ENCODE data around the gene MAP2K3.

MAP2K3 gene

DNA sequence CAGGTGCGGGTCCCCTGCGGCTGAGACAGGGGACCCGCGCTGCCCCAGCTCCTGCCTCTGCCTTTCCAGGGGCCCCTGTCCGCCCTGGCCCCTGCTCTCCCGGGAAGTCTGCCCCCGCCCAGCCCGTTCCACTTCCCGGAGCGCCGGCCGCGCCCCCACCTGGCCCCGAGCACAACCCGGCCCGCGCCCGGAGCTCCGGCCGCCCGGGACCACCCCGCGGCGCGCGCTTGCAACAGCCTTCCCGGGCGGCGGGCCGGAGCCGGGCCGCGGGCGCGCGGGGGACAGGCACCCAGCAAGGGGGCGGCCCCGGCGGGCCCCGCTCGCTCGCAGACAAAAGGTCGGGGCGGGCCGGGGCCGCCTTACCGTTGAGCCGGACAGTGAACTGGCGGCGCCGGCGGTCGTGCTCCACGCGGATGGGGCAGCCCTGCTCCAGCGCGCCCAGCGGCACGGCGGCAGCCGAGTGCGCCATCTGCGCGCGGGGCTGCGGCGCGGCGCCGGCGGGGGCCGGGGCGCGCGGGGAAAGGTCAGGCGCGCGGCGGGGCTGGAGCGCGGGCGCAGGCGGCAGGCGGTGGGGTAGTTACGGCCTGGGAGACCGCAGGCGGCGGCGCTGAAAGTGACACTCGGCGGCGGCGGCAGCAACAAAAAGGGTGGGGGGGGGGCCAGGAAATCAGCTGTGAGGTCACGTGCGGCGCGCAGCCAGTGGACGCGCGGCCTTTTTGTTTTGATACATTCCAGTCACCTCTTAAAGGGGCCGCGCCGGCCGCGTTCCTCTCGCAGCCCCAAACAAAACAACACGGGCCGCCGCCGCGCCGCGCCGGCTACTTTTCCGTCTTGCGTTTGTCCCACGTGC is 31.5 kb upstream of the MAP2K3 start, which contains the start of gene NATD1:
Gene NATD1, minus strand, starts transcription at position 615 of the 850 bp plus-strand sequence. Its CDS starts 146 bp downstream, at position 469.
- peak; percentile 88 for DNase-seq (ENCODE audit: low read depth)

DNA sequence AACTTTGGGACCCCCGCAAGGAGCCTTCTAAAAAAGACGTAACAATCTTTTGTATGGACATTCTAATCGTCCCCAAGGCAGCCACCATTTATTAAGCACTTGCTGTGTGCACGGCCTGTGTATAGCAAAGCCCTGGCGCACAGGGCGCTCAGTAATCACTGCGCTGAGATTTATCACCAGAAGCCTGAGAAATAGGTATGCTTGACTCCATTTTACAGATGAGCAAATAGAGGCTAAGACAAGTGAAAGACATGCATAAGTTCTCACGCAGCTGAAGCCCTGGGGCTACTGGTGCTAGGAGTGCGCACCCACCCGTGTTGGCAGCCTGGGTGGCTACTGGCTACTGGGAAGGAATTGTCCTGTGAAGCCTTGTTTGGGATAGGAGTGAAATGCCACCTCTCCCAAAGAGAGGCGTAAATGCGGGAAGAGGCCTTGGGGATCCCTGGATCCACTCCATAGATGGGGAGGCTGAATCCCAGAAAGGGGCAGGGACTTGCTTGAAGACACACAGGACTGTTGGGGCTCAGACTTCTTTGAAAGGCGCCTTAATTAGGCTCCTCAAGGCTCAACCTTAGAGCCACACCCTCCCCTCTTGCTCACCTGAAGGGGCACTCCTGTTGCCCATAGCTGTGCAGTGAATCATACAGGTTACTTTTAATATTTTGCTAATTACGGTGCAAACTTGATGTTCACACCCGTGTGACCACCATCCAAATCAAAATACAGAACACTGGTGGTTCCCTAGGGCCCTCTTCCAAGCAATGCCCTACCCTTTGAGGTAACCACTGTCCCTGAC is 30.7 kb upstream of the MAP2K3 start:
- DNase-seq (ENCODE audit: low read depth), result no peak

DNA sequence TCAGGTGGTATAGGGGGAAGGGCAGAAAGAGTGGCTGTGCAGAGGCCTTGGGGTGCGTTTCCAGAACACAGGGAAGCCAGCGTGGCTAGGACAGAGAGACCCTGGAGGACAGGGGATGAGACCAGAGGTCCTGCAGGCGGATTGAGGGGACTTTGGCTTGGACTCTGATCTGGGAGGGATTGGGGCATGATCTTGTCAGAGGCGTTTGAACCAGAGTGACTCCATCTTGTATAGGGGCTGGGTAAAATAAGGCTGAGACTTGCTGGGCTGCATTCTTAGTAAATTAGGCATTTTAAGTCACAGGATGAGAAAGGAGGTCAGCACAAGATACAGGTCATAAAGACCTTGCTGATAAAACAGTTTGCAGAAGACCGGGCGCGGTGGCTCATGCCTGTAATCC is 25.9 kb upstream of the MAP2K3 start:
- DNase-seq (ENCODE audit: low read depth), result no peak

DNA sequence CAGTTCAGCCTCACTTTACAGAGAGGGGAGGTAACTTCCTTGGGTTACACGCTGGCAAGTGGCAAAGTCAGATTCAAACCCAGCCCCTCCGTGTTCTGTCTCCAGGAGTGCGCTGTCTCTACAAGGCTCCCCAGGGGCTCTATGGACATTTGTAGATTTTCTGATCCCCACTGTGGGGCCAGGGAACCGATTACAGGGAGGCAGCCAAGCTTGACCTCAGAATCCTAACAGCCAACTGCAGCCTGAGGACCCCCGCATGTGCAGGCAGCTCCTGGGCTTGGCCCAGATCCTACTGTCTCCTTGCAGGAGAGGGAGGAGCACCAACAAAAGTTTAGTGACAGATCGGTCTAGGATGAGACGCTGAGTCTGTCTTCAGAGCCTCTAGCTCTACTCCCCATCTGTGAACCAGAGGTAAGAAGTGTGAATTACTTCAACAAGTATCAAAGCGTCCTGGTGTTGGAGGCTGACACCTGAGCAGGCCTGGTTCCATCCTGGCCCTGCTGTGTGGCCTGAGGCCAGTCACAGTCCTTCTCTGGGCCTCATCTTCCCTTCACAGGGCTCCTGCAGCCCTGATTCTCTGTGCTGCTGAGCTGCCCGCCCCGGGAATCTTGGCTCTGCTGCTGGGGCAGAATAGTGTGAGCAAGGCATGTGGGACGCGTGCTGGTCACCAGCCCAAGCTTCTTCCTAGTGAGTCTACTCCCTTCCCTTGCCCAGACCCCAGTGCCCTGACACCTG is 22.1 kb upstream of the MAP2K3 start:
- DNase-seq (ENCODE audit: low read depth), result no peak

DNA sequence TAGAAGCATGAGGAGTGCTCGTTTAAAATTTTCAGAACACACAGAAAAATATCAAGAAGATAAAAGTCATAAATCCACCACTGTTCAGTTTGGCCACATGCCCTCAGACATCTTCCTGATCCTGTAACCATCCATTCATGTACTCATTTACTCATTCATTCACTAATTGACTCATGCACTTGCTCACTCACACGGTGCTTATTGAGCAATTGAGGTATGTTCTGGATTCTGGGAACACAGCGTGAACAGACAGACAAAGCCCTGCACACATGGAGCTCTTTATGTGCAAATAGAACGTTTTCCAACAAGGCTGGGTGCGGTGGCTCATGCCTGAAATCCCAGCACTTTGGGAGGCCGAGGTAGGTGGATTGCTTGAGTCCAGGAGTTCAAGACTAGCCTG is 21.1 kb upstream of the MAP2K3 start:
- peak; percentile 74 for DNase-seq (ENCODE audit: low read depth)

DNA sequence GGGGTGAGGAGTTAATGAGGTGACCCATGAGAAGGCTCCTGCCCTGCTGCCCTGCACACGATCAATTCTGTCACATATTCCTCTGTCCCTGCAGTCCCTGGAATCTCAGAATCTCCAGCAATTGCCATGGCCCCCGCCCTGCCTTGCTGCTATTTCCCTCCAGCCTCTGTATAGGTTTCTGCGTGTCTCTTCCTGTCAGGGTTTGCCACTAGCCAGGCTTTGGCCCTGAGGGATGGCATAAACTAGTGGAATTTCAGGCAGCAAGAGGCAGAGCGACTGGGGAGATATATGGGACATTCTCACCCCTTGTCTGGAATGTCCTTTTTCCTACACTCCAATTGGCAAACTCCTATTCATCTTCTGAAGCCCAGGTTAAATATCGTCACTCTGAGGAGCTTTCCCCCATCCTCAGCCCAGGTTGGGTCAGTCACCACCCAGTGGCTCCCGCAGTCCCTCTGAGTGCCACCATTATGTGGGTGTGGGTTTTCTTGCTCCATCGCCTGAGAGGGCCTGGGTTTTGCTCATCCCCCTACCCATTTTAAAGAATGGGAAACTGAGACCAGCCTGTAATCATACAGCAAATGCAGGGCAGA is 15.8 kb upstream of the MAP2K3 start:
- DNase-seq (ENCODE audit: low read depth), result no peak

DNA sequence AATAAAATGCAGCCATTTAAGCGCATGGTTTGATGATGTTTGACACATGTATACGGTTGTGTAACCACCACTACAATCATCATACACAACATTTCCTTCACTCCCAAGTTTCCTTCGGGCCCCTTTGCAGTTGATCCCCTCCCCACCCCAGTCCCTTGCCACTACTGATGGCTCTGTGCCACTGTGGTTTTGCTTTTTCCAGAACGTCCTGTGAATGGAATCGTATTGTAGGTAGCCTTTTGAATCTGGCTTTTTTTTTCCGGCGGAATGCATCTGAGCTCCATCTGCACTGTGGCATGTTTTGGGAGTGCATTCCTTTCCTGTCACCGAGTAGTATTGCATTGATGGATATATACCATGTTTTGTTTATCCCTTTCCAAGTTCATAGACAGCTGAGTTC is 15.1 kb upstream of the MAP2K3 start:
- DNase-seq (ENCODE audit: low read depth), result no peak

DNA sequence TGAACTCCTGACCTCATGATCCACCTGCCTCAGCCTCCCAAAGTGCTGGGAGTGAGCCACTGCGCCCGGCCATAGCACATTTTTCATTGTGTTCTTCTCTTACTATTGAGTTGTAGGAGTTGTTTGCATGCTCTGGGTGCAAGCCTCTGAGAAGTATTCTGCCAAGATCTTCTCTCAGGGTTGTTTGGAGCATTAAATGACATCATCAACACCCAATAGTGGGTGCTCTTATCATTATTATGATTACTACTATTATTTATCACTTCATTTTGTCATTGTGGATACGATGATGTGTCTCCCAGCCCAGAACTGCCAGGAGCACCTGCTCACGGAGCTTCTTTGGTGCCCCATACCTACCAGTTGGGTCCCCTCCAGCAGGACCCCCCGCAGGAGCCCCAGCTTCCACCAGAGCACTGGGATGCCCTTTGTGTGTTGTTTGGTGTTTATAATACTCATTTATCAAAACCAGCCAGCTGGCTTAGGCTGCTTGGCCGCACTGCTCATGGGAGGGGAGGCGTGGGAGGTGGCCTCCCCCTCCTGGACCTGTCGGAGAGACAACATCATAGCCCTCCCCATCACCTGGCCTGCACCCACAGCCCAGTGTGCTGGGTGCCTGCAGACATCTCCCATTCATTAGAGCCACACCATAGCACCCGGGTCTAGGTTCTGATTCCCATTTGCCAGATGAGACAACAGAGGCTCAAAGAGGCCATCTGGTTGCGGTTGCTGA is 12.9 kb upstream of the MAP2K3 start:
- DNase-seq (ENCODE audit: low read depth), result no peak

DNA sequence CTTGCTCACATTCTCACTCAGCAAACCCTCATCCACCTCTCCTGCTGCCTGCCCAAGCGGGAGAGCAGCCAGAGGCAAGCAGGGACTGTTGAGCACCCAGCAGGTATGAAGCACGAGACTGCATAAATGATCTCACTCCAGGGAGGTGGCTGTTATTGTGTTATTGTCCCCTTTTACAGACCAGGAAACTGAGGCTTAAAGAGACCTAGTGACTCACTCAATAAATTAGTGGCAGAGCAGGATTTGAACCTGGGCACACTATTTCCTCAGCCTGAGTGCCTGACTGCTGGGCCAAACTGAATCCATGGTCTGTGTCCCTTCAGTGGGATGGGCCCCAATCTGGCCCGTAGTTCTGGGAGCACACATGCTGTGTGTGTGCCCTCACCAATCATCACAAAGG is 12.3 kb upstream of the MAP2K3 start:
- no peak for DNase-seq (ENCODE audit: low read depth)

DNA sequence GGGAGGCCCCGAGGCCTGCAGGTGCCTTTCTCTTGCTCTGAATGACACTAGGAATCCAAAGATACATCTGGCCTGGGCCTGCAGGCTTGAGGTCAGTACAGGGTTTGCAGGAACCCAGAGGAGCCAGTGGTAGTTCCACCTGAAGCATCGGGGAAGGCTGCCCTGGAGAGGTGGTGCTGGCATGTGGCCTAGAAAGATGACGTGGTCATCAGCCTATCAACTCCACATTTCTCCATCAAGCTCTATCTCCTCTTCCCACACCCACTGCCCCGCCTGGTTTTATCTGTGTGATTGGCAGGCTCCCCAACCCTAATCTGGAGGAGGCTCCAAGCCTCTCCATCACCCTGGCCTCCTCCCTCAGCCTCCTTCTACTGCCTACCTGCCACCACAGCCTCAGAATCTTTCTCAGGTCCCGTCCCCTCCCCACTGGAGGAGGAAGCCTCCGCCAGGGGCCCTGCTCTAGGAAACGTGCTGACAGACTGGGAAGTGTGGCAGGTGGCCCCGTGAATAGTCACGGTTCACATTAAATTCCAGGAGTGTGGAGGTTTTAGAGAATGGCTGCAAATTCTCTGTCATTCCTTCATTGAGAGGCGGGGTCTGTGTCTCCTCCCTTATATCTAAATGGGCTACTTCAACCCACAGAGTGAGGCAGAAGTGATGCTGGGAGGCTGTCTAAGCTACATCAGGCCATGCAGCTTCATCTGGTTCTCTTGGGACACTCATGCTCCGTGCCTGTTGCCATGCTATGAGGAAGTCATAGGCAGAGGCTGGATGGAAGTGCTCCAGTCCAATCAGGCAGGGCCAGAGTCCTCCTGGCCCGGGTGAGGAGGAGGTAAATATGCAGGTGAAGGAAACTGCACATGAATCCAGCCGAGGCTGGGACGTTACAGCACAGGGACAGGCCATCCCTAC is 11.4 kb upstream of the MAP2K3 start:
- no peak for DNase-seq (ENCODE audit: low read depth)

DNA sequence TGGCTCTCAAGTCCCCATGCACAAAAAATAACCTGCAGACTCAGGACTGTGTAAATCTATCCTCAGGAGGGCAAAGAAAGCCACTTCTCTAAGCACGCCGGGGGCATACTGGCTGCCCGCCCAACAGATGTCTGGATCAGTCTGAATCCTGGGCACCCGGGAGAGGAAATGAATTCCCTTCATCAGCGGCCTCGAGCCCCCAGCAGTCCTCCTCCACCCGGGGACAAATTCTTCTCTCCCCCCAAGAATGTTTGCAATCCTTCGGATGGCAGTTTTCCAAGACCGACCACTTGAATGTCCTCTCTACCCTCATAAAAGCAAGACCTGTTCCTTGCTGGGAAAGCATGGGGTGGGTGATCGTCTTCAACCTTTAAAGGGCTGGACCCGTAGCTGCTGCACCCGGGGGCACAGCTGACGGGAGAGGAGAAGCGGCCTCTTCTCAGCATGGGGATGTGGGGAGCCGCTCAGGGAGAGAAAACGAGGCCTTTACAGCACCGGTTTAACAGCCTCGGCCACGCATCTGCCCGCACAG is 9.4 kb upstream of the MAP2K3 start:
- DNase-seq (ENCODE audit: low read depth), result peak; percentile 20

DNA sequence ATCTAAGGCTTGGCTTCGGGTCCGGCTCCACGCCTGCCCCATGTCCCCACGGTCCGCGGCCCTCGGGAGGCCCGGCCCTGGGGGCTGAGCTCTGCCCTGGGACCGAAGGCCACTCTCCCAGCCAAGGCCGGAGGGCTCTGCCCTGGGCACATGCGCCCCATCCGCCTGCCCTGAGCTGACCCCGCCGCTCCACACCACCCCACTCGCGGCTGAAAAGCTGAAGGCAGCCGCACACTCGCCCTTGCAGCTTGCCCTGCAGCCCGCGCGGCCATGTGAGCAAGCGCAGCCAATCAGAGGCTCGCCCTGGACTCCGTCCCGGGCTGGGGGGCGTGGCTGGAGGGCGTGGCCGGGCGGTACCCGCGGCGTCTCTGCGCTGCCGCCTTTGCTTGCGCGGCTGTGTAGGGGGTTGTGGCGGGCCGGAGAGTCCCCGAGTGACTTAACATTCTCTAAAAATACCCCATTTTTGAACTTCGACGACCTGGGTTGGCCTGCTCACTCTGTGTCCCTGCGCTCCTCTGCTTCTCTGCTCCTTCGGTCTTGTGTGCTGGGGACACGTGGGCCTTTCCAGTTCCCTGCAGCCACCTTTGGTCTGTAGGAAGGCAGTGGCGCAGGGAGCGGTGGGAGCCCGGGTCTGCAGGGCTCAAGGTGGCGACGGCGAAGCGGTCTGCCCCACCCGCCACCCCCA is 8.8 kb upstream of the MAP2K3 start:
- DNase-seq (ENCODE audit: low read depth), result peak; percentile 90

DNA sequence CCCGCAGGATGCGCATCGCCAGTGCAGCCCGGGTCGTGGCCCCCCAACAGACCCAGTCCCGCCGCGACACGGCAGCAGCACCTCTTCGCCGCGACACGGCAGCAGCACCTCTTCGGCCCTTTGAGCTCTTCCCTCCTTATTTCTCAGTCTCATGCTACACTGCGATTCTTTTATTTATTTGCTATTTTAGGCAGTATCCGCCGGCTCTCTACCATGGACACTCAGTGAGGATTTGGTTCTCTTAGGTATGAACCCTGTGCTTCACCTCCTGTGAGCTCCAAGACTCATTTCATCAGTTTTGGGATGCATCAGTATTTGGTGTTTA is 8.3 kb upstream of the MAP2K3 start:
- DNase-seq (ENCODE audit: low read depth), result no peak

DNA sequence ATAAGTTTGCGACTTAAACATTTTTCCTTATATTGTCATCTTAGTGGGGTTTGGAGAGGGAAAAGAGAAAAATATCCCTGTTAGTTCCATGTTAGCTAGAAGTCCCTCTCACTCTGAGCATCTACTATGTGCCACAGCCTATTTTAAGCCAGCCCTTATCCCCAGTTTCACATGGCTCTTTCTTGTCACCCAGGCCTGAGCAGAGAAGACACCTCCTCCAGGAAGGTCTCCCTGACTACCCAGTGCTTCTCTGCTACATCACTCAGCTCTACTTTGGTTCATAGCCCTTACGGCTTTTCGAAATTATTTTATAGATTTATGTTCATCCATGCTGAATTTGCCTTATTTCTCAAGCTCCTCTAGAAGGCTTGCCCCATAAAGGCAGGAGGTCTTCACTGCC is 7.2 kb upstream of the MAP2K3 start:
- DNase-seq (ENCODE audit: low read depth), result no peak

DNA sequence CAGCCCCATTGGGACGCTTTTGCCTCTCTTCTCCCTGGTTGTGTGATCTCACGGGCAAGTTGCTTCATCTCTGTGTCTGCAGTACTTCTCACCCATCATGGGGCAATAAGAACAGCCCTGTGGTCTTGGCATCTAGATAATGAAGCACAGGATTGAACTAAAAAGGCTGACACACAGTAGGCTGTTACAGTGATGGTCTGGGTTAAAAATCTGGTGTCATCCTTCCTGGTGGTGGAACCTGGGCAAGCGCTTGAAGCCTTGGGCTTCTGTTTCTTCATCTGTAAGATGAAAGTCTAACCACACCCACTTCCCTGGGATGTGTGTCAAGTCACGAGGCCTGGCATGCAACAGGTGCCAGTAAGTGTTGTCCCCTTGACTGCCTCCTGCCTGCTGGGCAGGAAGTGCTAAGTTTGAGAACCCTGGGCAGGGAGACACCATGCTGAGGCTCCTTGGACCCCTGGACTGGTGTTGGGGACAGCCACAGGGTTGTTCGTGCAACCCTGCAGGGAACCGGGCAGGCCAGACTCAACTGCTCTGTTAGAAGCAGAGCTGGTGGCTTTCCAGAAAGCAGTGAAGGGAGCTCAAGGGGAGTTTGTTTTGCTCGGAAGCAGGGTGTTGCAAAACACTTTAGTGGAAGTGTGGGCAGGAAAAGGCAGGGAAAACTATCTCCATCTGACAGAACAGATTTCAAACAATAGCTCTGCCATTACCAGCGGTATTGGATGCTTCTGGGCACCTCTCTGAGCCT is 5.9 kb upstream of the MAP2K3 start:
- DNase-seq (ENCODE audit: low read depth), result no peak

DNA sequence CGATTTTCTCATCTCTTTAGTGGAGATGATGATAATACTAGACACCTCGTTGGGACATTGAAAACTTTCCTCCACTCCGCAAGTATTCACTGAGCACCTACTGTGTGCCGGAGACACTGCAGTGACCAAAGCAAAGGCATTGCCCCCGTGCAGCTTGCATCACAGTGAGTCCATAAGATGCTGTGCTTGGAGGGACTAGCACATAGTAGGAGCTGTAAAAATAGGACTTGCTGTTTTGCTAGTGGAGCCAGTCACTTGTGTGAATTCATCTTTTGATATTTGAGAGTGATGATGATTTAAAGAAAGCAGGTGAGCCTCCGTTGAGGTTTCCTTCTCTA is 5.3 kb upstream of the MAP2K3 start:
- no peak for DNase-seq (ENCODE audit: low read depth)

DNA sequence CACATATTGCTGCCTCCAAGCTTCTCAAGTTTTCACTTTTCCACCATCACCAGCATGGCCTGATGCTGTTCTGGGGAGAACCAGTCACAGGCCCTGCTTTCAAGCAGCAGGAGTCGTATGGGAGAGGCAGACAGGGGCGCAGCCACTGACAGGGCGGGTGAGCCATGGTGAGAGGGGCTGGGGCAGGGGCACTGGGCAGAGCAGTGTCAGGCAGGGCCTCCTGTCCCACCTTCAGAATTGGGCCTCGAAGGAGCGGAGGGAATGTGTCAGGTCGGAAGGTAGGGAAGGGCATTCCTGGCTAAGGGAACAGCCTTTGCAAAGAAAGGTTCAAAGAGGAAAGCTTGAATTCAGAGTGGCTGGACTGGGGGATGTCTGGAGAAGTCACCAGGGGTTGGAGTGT is 4.9 kb upstream of the MAP2K3 start:
- DNase-seq (ENCODE audit: low read depth), result no peak

DNA sequence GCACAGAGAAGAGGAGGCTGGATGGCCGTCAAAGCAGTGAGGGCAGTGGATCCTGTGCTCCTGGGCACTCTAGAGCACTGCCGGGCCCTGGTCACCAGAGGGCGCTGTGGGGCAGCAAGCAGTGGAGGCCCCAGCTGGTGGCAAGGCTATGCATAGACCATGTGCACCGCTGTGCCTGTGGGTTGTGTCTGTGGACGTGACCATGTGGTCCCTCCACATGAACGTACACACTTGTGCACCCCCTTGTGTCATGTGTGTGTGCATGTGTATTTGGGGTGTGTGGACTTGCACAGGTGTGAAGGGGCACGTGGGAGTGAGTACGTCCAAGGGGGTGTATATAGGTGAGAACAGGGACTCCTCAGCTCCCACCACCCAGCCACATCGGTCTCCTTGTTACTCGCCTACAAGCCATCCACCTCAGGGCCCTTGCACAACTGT is 4.4 kb upstream of the MAP2K3 start:
- DNase-seq (ENCODE audit: low read depth), result peak; percentile 84

DNA sequence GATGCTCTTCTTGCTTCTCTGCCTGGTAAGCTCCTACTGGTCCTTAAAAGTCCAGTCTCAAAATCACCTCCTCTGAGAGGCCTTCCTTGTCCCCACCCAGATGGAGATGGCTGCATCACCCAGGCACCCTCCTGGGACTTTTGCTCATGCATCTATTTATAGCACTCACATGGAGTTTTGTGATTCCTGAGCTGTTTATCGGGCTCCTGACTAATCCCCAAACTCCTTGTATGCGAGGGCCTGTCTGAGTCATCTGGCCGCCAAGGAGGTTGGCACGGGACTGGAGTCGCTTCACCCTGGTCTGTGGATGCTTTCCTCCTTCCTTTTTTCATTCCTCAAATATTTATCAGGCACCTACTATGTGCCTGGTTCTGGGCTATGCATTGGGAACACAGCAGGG is 2.3 kb upstream of the MAP2K3 start:
- DNase-seq (ENCODE audit: low read depth), result peak; percentile 99

Measured in ELR (cell line).